H1 (cell line): ENCODE measurements around the gene CLN5. TPM values are rescaled to one million over a fixed set of nuclear protein-coding genes. Genes with fewer than 3 reads are reported as not detected.
A peak's percentile ranks its signal among the peaks of the same experiment; 100 is the strongest.

ENCODE experiments used
- CTCF ChIP-seq, 3 experiments: IDR thresholded peaks; 1 replicate in 2 of 3; 2 replicates in 1 of 3; pipeline versions ENCODE4 v1.5.1 to v1.6.1; 2011; ENCODE audit warnings: low read length in 3 of 3, mild to moderate bottlenecking in 3 of 3, inconsistent platforms in 2 of 3, low read depth in 1 of 3, moderate library complexity in 1 of 3; ENCODE audit not compliant: insufficient read depth in 1 of 3; ENCODE audit errors: control extremely low read depth in 1 of 3
- polyA plus RNA-seq, 7 experiments: library from polyadenylated mRNA; depleted of rRNA in 3 of 7; stranded (reverse) in 5 of 7; unstranded in 2 of 7; fragments of >200 nt in 5 of 7; fragments of 200-250 nt in 2 of 7; gene quantifications; 1 replicate in 5 of 7; 2 replicates in 1 of 7; 4 replicates in 1 of 7; pipeline versions ENCODE4 v1.2.1 to v1.2.3, GENCODE V29; 2011 to 2013; ENCODE audit warnings: missing spikeins in 2 of 7, mixed read lengths in 2 of 7
- total RNA-seq: library from RNA; stranded (reverse); fragmentation: NEBNext Ultra II Directional; extraction: Animal tissue kit (Norgen Biotek cat#: 25700); gene quantifications from 2 replicates; pipeline ENCODE4 v1.2.1, GENCODE V29; 2021

The CLN5 gene
- total and polyA plus RNA-seq, 2 of the 8 experiments (the other 6 are each of a cell fraction or from before 2014, with no cell fraction given): 5.3 to 10.1 TPM

GRCh38 chr13:76980075-76980718 is 11.7 kb upstream of the CLN5 start (continued):
- TF ChIP-seq CTCF (IDR thresholded peaks at IDR 0.05; ENCODE audit: control extremely low read depth in 1 of 3, insufficient read depth in 1 of 3, low read depth in 1 of 3, low read length in 3 of 3): peak; percentile 94 to 97 (median 94)
